Measurements from ENCODE around the gene KCNS3.

- TF ChIP-seq CTCF (IDR thresholded peaks at IDR 0.05) (no peak), EP300 (IDR thresholded peaks at IDR 0.05) (no peak), POLR2A (IDR thresholded peaks at IDR 0.05) (no peak)
Measured at GRCh38 chr2:17950006-17950405, 71.5 kb downstream of the KCNS3 start.
